ENCODE results near the gene CDH4. TPM values are rescaled to one million over a fixed set of nuclear protein-coding genes. Genes with fewer than 3 reads are reported as not detected.

Gene CDH4
- total and polyA plus RNA-seq, 2 of the 4 experiments (the other 2 are of a cell fraction), result 1.6 to 3.5 TPM

- no peaks in the 10 kb centered on the region for H3K27me3 ChIP-seq (ENCODE audit: control insufficient read depth, insufficient read depth, low read length)
- H3K9ac ChIP-seq (ENCODE audit: low read depth, low read length), result no peak overlapping the region
- in situ Hi-C loops (cut with MboI; ENCODE audit: low sequenced_read_pairs) (no loop called here), intact Hi-C loops (cut with micrococcal nuclease) (no loop called here), dilution Hi-C loops (cut with HindIII; ENCODE audit: low sequenced_read_pairs, unreplicated experiment) (no loop called here)
- H3K4me1 ChIP-seq (ENCODE audit: control insufficient read depth, insufficient read depth, low read length), result peaks cover 4% of the 10 kb centered on the region; the same call in 1 of the 2 replicates
- no peak overlapping the region for H3K23ac ChIP-seq (ENCODE audit: low read depth, low read length)
- H3K4me2 ChIP-seq (ENCODE audit: low read depth, low read length), result no peak overlapping the region
- H2BK5ac ChIP-seq (ENCODE audit: low read depth, low read length, poor library complexity, severe bottlenecking), result no peak overlapping the region
- DNase-seq (no peak), ATAC-seq (ENCODE audit: low read depth) (no peak)
- no peak overlapping the region for H3K18ac ChIP-seq (ENCODE audit: low read depth, low read length)
- no peak overlapping the region for H2BK20ac ChIP-seq (ENCODE audit: low read depth, low read length)
- H2AK5ac ChIP-seq (ENCODE audit: low read depth, low read length), result no peak overlapping the region
- H4K5ac ChIP-seq (ENCODE audit: low read depth, low read length), result no peak overlapping the region
- H2BK15ac ChIP-seq (ENCODE audit: low read depth, low read length), result no peak overlapping the region
- no peak overlapping the region for H3K27ac ChIP-seq (ENCODE audit: insufficient read depth, low read length)
- no peak overlapping the region for H4K91ac ChIP-seq (ENCODE audit: insufficient read depth, low read depth, low read length)
- H3K36me3 ChIP-seq (ENCODE audit: control insufficient read depth, insufficient read depth, low read length), result no peaks in the 10 kb centered on the region
- no peak overlapping the region for H3K4me3 ChIP-seq (ENCODE audit: insufficient read depth, low read depth, low read length)
- H2BK120ac ChIP-seq (ENCODE audit: low read depth, low read length), result no peak overlapping the region
- no peak overlapping the region for H2AFZ ChIP-seq (replicated peaks; ENCODE audit: low read length, poor library complexity)
- no peaks in the 10 kb centered on the region for H3K9me3 ChIP-seq (ENCODE audit: control insufficient read depth, insufficient read depth, low read length)
- H2AK9ac ChIP-seq (replicated peaks; ENCODE audit: low read depth, low read length, poor library complexity), result no peak overlapping the region
- H3K4ac ChIP-seq (ENCODE audit: low read depth, low read length), result no peak overlapping the region
- WGBS, 2 experiments (ENCODE audit: extremely low coverage in 2 of 2, insufficient read length in 1 of 2), result 93 to 100% methylated on average over 5 of the region's 5 CpGs
- no peaks in the 10 kb centered on the region for H4K20me1 ChIP-seq (ENCODE audit: insufficient read depth, low read length)
- ChIA-PET POLR2A (ENCODE audit: unreplicated experiment) (no interaction called here), CTCF (no interaction called here)
- no peaks in the 10 kb centered on the region; a peak in 1 of 4 replicates for H3K79me1 ChIP-seq (ENCODE audit: low read depth in 1 of 2, low read length in 2 of 2)
- BruUV-seq (replicated peaks), result no TSS peak
- H3K9me1 ChIP-seq (ENCODE audit: insufficient read depth, low read length), result no peaks in the 10 kb centered on the region; the same call in 1 of the 2 replicates
- H4K8ac ChIP-seq (ENCODE audit: low read depth in 2 of 2, low read length in 2 of 2), result no peak overlapping the region
- no peak overlapping the region for H3K56ac ChIP-seq (ENCODE audit: extremely low read depth, insufficient read depth, low read length)
- TF ChIP-seq MAZ (IDR thresholded peaks at IDR 0.05; ENCODE audit: borderline replicate concordance, low read depth, low read length) (no peak), ELK1 (IDR thresholded peaks at IDR 0.05; ENCODE audit: borderline replicate concordance, low read depth, low read length) (no peak), RFX5 (IDR thresholded peaks at IDR 0.05; ENCODE audit: low read depth, low read length) (no peak), BHLHE40 (IDR thresholded peaks at IDR 0.05; ENCODE audit: low read depth, low read length) (no peak), CEBPB (IDR thresholded peaks at IDR 0.05; ENCODE audit: low read depth, low read length) (no peak), POLR2A (IDR thresholded peaks at IDR 0.05; ENCODE audit: low read depth, low read length) (no peak), MXI1 (IDR thresholded peaks at IDR 0.05; ENCODE audit: borderline replicate concordance, low read depth, low read length) (no peak), CTCF (conservative IDR thresholded peaks at IDR 0.05; ENCODE audit: low read depth, low read length) (no peak), NFE2L2 (IDR thresholded peaks at IDR 0.05; ENCODE audit: low read depth, low read length) (no peak), SMC3 (IDR thresholded peaks at IDR 0.05; ENCODE audit: low read depth, low read length) (no peak), RAD21 (IDR thresholded peaks at IDR 0.05; ENCODE audit: low read length) (no peak), FOS (IDR thresholded peaks at IDR 0.05; ENCODE audit: low read depth, low read length) (no peak), CHD1 (IDR thresholded peaks at IDR 0.05; ENCODE audit: low read depth, low read length) (no peak), MAFK (IDR thresholded peaks at IDR 0.05; ENCODE audit: low read depth, low read length) (no peak), RCOR1 (IDR thresholded peaks at IDR 0.05; ENCODE audit: insufficient replicate concordance, low read length) (no peak)
- TF ChIP-seq, protein P1, sequence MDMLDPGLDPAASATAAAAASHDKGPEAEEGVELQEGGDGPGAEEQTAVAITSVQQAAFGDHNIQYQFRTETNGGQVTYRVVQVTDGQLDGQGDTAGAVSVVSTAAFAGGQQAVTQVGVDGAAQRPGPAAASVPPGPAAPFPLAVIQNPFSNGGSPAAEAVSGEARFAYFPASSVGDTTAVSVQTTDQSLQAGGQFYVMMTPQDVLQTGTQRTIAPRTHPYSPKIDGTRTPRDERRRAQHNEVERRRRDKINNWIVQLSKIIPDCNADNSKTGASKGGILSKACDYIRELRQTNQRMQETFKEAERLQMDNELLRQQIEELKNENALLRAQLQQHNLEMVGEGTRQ (IDR thresholded peaks at IDR 0.05; ENCODE audit: low read depth, low read length), result no peak
- no peak overlapping the region for H3K14ac ChIP-seq (replicated peaks; ENCODE audit: low read depth, low read length)
Measured at GRCh38 chr20:61518424-61518951, 266.4 kb downstream of the CDH4 start.

Data from IMR-90 (cell line).